WTC11 (cell line): Measurements from ENCODE around the gene MOGAT1. TPM values are rescaled to one million over a fixed set of nuclear protein-coding genes. Genes with fewer than 3 reads are reported as not detected.

Source experiments
- ATAC-seq: fragments of 200-7000 bp; cut with Tn5 transposase; 2 replicates; pipeline ENCODE4 v1.10.0; 2021; ENCODE audit warnings: mild to moderate bottlenecking, moderate library complexity
- CTCF ChIA-PET: fragments of 300-600 bp; sonication (Branson Sonifier 250); formaldehyde crosslinking; loops from one replicate; lab custom pipeline; 2021; ENCODE audit warnings: antibody characterized with exemption; lab: Charles Lee
- POLR2A ChIA-PET: fragments of 350-600 bp; sonication (Branson Sonifier 250); formaldehyde crosslinking; loops from one replicate; lab custom pipeline; 2021; ENCODE audit warnings: antibody characterized with exemption; lab: Charles Lee
- DNase-seq: peaks from one replicate; pipeline ENCODE4 v3.0.0; 2021; ENCODE audit warnings: low spot score
- H3K27ac Mint-ChIP-seq: 2 replicates; pipeline ENCODE4 v1.8.0; 2021; ENCODE audit warnings: mixed read lengths
- H3K27me3 Mint-ChIP-seq: 2 replicates; pipeline ENCODE4 v1.8.0; 2021; ENCODE audit warnings: low read depth, mild to moderate bottlenecking, moderate library complexity, mixed read lengths
- H3K36me3 Mint-ChIP-seq: 2 replicates; pipeline ENCODE4 v1.8.0; 2021; ENCODE audit warnings: mixed read lengths
- H3K4me1 Mint-ChIP-seq: 2 replicates; pipeline ENCODE4 v1.8.0; 2022; ENCODE audit warnings: mixed read lengths
- H3K4me3 Mint-ChIP-seq: 2 replicates; pipeline ENCODE4 v1.8.0; 2021; ENCODE audit warnings: mild to moderate bottlenecking, moderate library complexity, mixed read lengths
- H3K9me3 Mint-ChIP-seq: 2 replicates; pipeline ENCODE4 v1.8.0; 2021; ENCODE audit warnings: mixed read lengths
- ATF1 ChIP-seq: sonication (generic); formaldehyde crosslinking; IDR thresholded peaks from 2 replicates; pipeline ENCODE4 v1.8.1; 2023; ENCODE audit warnings: mild to moderate bottlenecking, moderate library complexity, missing genetic modification reagents
- ATF2 ChIP-seq: sonication (generic); formaldehyde crosslinking; IDR thresholded peaks from 2 replicates; pipeline ENCODE4 v1.8.1; 2022; ENCODE audit warnings: low read depth, missing genetic modification reagents, borderline replicate concordance
- E2F5 ChIP-seq: sonication (generic); formaldehyde crosslinking; IDR thresholded peaks from 2 replicates; pipeline ENCODE4 v1.8.1; 2022; ENCODE audit warnings: mild to moderate bottlenecking, moderate library complexity, missing genetic modification reagents
- FOXJ3 ChIP-seq: sonication (generic); formaldehyde crosslinking; IDR thresholded peaks from 2 replicates; pipeline ENCODE4 v1.9.0; 2021; ENCODE audit warnings: missing genetic modification reagents, mild to moderate bottlenecking, borderline replicate concordance
- MAX ChIP-seq: sonication (generic); formaldehyde crosslinking; IDR thresholded peaks from 2 replicates; pipeline ENCODE4 v1.8.0; 2022; ENCODE audit warnings: mild to moderate bottlenecking, missing genetic modification reagents
- MXD4 ChIP-seq: fragments of 250-450 bp; sonication (Bioruptor Pico); IDR thresholded peaks from 2 replicates; pipeline ENCODE4 v1.8.0; 2021; ENCODE audit warnings: mild to moderate bottlenecking, moderate library complexity, borderline replicate concordance
- NR1H2 ChIP-seq: sonication (generic); formaldehyde crosslinking; IDR thresholded peaks from 2 replicates; pipeline ENCODE4 v1.9.0; 2021; ENCODE audit warnings: mild to moderate bottlenecking, moderate library complexity, missing genetic modification reagents
- RELA ChIP-seq: sonication (generic); formaldehyde crosslinking; IDR thresholded peaks from 2 replicates; pipeline ENCODE4 v1.8.1; 2022; ENCODE audit warnings: missing genetic modification reagents, mild to moderate bottlenecking, borderline replicate concordance
- SMAD4 ChIP-seq: sonication (generic); formaldehyde crosslinking; IDR thresholded peaks from 2 replicates; pipeline ENCODE4 v1.8.0; 2022; ENCODE audit warnings: mild to moderate bottlenecking, missing genetic modification reagents
- TEAD1 ChIP-seq: sonication (generic); formaldehyde crosslinking; IDR thresholded peaks from 2 replicates; pipeline ENCODE4 v1.8.0; 2022; ENCODE audit warnings: mild to moderate bottlenecking, missing genetic modification reagents
- TEAD4 ChIP-seq: sonication (generic); formaldehyde crosslinking; IDR thresholded peaks from 2 replicates; pipeline ENCODE4 v1.8.0; 2022; ENCODE audit warnings: mild to moderate bottlenecking, missing genetic modification reagents
- ZBTB21 ChIP-seq: sonication (generic); formaldehyde crosslinking; IDR thresholded peaks from 2 replicates; pipeline ENCODE4 v1.8.1; 2023; ENCODE audit warnings: mild to moderate bottlenecking, missing genetic modification reagents, borderline replicate concordance
- ZNF219 ChIP-seq: sonication (generic); formaldehyde crosslinking; IDR thresholded peaks from 2 replicates; pipeline ENCODE4 v1.8.0; 2023; ENCODE audit warnings: missing genetic modification reagents, mild to moderate bottlenecking, borderline replicate concordance
- ZNF281 ChIP-seq: sonication (generic); formaldehyde crosslinking; IDR thresholded peaks from 2 replicates; pipeline ENCODE4 v1.8.0; 2023; ENCODE audit warnings: mild to moderate bottlenecking, missing genetic modification reagents
- ZNF416 ChIP-seq: fragments of 250-450 bp; sonication (Bioruptor Pico); IDR thresholded peaks from 2 replicates; pipeline ENCODE4 v1.9.0; 2021; ENCODE audit warnings: mild to moderate bottlenecking, inconsistent platforms
- ZNF671 ChIP-seq: fragments of 250-450 bp; sonication (Bioruptor Pico); IDR thresholded peaks from 2 replicates; pipeline ENCODE4 v1.8.0; 2021; ENCODE audit warnings: mild to moderate bottlenecking
- total RNA-seq: library from RNA; stranded (reverse); gene quantifications from 3 replicates; pipeline ENCODE4 v1.2.3, GENCODE V29; 2021
- TF ChIP-seq, protein P1 (sequence below): sonication (generic); formaldehyde crosslinking; IDR thresholded peaks from 2 replicates; pipeline ENCODE4 v1.8.1; 2023; ENCODE audit warnings: mild to moderate bottlenecking, missing genetic modification reagents, moderate library complexity
- TF ChIP-seq, protein P2 (sequence below): fragments of 250-450 bp; sonication (Bioruptor Pico); IDR thresholded peaks from 2 replicates; pipeline ENCODE4 v1.9.0; 2021; ENCODE audit warnings: mild to moderate bottlenecking

Gene MOGAT1
- total RNA-seq, 1 experiment from 2014 or later: 0.72 TPM

GRCh38 chr2:222637067-222637466 is 34.4 kb upstream of the MOGAT1 start:
- H3K4me3 Mint-ChIP-seq: no peak overlapping the region
- no peaks in the 10 kb centered on the region for H3K9me3 Mint-ChIP-seq
- DNase-seq (no peak), ATAC-seq (no peak)
- POLR2A ChIA-PET: no interaction called here
- H3K27ac Mint-ChIP-seq: no peak overlapping the region
- H3K4me1 Mint-ChIP-seq: no peaks in the 10 kb centered on the region
- CTCF ChIA-PET: no interaction called here
- TF ChIP-seq ATF2 (CRISPR knock-in tag) (no peak), ZNF281 (CRISPR knock-in tag) (no peak), ZNF671 (CRISPR knock-in tag) (no peak), TEAD4 (CRISPR knock-in tag) (no peak), ZBTB21 (CRISPR knock-in tag) (no peak), RELA (CRISPR knock-in tag) (no peak)
- peaks cover 47% of the 10 kb centered on the region for H3K36me3 Mint-ChIP-seq
- no peaks in the 10 kb centered on the region for H3K27me3 Mint-ChIP-seq

DNA sequence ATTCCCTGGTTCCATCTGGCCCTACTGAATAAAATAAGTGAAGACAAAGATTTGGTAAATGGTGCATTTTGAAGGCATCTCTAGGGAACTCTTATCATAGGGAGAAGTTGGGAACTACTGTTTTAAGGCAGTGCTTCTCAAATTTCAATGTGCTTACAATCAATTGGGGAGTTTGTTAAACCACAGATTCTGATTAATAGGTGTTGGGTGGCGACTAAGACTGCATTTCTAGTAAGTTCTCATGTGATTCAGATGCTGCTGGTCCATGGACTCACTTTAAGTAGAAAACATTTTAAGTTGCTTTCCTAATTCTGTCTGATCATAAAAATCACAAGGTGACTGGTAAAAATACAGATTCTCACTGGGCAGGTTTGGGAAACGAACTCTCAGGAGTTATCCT is 30.1 kb upstream of the MOGAT1 start:
- CTCF ChIA-PET: no interaction called here
- DNase-seq: no peak
- no peak for ATAC-seq
- POLR2A ChIA-PET: no interaction called here
- H3K9me3 Mint-ChIP-seq: no peaks in the 10 kb centered on the region
- H3K4me3 Mint-ChIP-seq: no peak overlapping the region
- no peak for TF ChIP-seq MXD4
- H3K36me3 Mint-ChIP-seq: peaks cover 38% of the 10 kb centered on the region
- H3K4me1 Mint-ChIP-seq: no peaks in the 10 kb centered on the region
- H3K27me3 Mint-ChIP-seq: no peaks in the 10 kb centered on the region
- H3K27ac Mint-ChIP-seq: no peak overlapping the region

DNA sequence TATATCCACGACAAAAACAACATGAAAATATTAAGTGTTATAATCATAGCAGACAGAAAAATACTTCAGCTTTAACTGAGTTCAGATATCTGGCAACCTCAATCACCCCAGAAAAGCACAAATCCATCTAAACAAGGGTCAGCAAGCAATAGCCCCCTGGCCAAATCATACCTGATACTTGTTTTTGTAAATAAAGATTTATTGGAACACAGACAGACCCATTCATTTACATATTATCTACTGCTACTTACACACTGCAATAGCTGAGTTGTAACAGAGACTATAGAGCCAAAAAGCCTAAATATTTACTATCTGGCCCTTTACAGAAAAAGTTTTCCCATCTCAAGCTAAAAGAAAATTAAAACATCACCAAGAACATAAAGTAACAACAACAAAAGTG is 28.3 kb upstream of the MOGAT1 start:
- H3K4me1 Mint-ChIP-seq: no peaks in the 10 kb centered on the region
- no peak for DNase-seq
- H3K27me3 Mint-ChIP-seq: no peaks in the 10 kb centered on the region
- no peaks in the 10 kb centered on the region for H3K9me3 Mint-ChIP-seq
- no peak overlapping the region for H3K4me3 Mint-ChIP-seq
- CTCF ChIA-PET: no interaction called here
- H3K36me3 Mint-ChIP-seq: peaks cover 37% of the 10 kb centered on the region
- no peak overlapping the region for H3K27ac Mint-ChIP-seq
- POLR2A ChIA-PET: no interaction called here
- TF ChIP-seq ATF1 (CRISPR knock-in tag): no peak
- TF ChIP-seq, all 79 proteins: peak for 0
- no peak for ATAC-seq

- TF ChIP-seq MAX (CRISPR knock-in tag): no peak
- peaks cover 38% of the 10 kb centered on the region for H3K36me3 Mint-ChIP-seq
- POLR2A ChIA-PET: no interaction called here
- no peaks in the 10 kb centered on the region for H3K4me1 Mint-ChIP-seq
- H3K9me3 Mint-ChIP-seq: no peaks in the 10 kb centered on the region
- DNase-seq (no peak), ATAC-seq (no peak)
- CTCF ChIA-PET: no interaction called here
- H3K27me3 Mint-ChIP-seq: no peaks in the 10 kb centered on the region
- H3K4me3 Mint-ChIP-seq: no peak overlapping the region
- no peak overlapping the region for H3K27ac Mint-ChIP-seq
These were observed 25.4 kb upstream of the MOGAT1 start for GRCh38 chr2:222646008-222646407.

GRCh38 chr2:222649801-222650200 is 21.7 kb upstream of the MOGAT1 start:
- CTCF ChIA-PET: no interaction called here
- DNase-seq: no peak
- H3K36me3 Mint-ChIP-seq: peaks cover 27% of the 10 kb centered on the region
- no peaks in the 10 kb centered on the region for H3K9me3 Mint-ChIP-seq
- no peaks in the 10 kb centered on the region for H3K27me3 Mint-ChIP-seq
- H3K4me3 Mint-ChIP-seq: no peak overlapping the region
- no peak for ATAC-seq
- H3K4me1 Mint-ChIP-seq: peaks cover 9% of the 10 kb centered on the region
- POLR2A ChIA-PET: no interaction called here
- H3K27ac Mint-ChIP-seq: no peak overlapping the region
- TF ChIP-seq FOXJ3 (no peak), NR1H2 (CRISPR knock-in tag) (no peak), ZNF416 (no peak), ZNF219 (CRISPR knock-in tag) (no peak), RELA (CRISPR knock-in tag) (no peak), TEAD1 (CRISPR knock-in tag) (no peak), SMAD4 (no peak), E2F5 (CRISPR knock-in tag) (no peak)
- TF ChIP-seq, protein P1, sequence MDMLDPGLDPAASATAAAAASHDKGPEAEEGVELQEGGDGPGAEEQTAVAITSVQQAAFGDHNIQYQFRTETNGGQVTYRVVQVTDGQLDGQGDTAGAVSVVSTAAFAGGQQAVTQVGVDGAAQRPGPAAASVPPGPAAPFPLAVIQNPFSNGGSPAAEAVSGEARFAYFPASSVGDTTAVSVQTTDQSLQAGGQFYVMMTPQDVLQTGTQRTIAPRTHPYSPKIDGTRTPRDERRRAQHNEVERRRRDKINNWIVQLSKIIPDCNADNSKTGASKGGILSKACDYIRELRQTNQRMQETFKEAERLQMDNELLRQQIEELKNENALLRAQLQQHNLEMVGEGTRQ (CRISPR knock-in tag): no peak
- TF ChIP-seq, protein P2, sequence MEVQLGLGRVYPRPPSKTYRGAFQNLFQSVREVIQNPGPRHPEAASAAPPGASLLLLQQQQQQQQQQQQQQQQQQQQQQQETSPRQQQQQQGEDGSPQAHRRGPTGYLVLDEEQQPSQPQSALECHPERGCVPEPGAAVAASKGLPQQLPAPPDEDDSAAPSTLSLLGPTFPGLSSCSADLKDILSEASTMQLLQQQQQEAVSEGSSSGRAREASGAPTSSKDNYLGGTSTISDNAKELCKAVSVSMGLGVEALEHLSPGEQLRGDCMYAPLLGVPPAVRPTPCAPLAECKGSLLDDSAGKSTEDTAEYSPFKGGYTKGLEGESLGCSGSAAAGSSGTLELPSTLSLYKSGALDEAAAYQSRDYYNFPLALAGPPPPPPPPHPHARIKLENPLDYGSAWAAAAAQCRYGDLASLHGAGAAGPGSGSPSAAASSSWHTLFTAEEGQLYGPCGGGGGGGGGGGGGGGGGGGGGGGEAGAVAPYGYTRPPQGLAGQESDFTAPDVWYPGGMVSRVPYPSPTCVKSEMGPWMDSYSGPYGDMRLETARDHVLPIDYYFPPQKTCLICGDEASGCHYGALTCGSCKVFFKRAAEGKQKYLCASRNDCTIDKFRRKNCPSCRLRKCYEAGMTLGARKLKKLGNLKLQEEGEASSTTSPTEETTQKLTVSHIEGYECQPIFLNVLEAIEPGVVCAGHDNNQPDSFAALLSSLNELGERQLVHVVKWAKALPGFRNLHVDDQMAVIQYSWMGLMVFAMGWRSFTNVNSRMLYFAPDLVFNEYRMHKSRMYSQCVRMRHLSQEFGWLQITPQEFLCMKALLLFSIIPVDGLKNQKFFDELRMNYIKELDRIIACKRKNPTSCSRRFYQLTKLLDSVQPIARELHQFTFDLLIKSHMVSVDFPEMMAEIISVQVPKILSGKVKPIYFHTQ (CRISPR knock-in tag): no peak
